ENCODE data around the gene PDZRN3. TPM values are rescaled to one million over a fixed set of nuclear protein-coding genes. Genes with fewer than 3 reads are reported as not detected.

PDZRN3 gene
- total RNA-seq, 1 experiment from 2014 or later: 5.2 TPM

DNA sequence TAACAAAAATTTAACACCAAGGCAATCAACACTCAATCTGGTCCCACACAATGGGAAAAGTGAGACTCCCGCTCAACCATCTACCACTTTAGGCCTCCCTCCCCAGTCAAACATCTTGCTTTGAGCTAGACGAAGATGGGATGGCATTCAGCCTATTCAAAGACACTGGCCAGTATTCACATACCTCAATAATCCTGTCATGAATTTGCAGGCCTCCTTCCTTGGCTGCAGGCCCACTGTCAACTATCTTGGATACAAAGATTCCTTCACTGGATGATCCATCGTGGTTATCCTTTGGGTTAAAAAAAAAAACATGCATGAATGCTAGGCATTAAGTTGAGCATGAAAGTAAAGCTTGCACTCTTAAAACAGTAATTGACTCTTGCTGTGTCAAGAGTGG, 22.6 kb downstream of the PDZRN3 start:
- in situ Hi-C loops (cut with HindIII; ENCODE audit: low pct_unique_long_range_greater_than_20kb, low sequenced_read_pairs): no loop called here

DNA sequence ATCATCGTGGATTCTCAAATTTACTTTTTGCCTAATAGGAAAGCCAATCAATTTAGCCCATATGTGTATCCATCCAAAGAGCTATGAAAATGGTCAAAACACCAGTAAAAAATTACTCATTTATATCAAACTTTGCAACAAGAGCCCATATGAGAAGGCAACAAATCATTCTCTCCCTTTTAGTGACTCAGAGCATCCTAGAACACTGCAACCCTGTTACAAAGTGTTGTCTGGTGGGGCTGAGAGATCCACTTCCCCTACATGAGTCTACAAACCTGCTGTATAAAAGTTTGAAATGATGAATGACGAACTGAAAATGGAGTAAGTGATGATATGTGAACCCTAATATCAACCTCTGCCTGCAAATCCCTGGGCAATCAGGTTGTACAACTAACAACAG, 23.3 kb downstream of the PDZRN3 start:
- in situ Hi-C loops (cut with HindIII; ENCODE audit: low pct_unique_long_range_greater_than_20kb, low sequenced_read_pairs): no loop called here
- DNase-seq (ENCODE audit: low read depth, low spot score): no peak

More for the DNA sequence above, 22.6 kb downstream of the PDZRN3 start:
- peak; percentile 89 for DNase-seq (ENCODE audit: low read depth, low spot score)

DNA sequence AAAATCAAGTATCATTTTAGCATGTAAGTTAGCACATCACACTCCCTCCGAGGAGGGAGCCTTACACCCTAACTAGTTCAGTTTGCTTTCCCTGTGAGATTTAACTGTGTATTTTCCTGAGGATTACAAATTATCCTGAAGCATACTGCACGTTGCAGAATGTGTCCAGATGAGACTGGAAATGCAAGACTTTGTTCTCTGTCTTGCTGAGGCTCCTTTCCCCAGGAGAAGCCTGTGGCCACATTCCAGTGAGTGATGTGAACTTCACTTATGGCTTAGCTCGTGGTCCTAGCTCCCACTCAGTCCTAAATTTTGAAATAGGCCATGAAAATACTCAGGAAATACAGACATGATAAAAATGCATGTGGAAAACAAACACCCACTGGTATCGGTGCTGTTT, 23.7 kb downstream of the PDZRN3 start:
- DNase-seq (ENCODE audit: low read depth, low spot score): no peak
- in situ Hi-C loops (cut with HindIII; ENCODE audit: low pct_unique_long_range_greater_than_20kb, low sequenced_read_pairs): no loop called here

DNA sequence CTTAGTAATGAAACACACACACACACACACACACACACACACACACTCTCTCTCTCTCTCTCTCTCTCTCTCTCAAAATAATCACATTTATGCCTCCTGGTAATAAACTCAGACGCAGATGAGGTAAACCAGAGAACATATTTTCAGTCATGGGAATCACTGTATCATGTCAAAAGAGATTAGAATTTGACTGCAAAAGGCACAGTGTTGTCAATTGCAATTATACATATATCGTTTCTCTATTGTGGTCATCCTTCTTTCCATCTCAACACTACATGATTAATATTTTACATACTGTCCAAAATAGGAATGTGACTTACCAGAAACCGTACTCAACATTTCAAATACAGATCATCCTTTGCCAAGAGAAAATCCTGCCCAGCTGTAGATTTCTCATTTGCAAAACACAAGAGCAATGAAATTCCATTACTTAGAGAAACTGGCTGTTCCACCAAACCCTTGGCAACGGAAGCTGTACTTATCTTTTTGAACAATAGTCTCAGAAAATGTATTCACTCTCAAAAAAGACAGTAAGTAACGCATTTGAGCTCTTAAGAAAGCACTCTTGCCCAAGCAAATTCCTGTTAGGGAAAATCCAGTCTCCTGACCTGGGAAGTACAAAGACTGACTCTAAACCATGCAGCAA, 24.3 kb downstream of the PDZRN3 start:
- DNase-seq (ENCODE audit: low read depth, low spot score): no peak
- in situ Hi-C loops (cut with HindIII; ENCODE audit: low pct_unique_long_range_greater_than_20kb, low sequenced_read_pairs): no loop called here

DNA sequence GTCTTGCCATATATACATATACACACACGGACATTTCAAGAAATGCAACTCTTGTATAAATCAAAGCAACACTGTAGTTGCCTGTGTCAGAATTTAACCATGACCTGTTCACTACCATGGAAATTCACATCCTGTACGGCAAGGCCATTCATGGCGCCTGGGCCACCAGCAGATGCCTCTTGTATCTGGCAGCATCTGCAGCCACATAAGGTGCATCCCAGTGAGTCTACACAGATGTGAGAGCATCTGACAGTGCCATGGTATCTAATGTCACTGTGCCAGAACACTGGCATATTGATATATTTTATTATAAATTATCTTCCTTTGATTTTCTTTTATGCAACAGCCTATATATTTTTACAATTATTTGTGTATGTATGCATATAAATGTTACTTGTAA, 25.1 kb downstream of the PDZRN3 start:
- in situ Hi-C loops (cut with HindIII; ENCODE audit: low pct_unique_long_range_greater_than_20kb, low sequenced_read_pairs): no loop called here
- DNase-seq (ENCODE audit: low read depth, low spot score): no peak

DNA sequence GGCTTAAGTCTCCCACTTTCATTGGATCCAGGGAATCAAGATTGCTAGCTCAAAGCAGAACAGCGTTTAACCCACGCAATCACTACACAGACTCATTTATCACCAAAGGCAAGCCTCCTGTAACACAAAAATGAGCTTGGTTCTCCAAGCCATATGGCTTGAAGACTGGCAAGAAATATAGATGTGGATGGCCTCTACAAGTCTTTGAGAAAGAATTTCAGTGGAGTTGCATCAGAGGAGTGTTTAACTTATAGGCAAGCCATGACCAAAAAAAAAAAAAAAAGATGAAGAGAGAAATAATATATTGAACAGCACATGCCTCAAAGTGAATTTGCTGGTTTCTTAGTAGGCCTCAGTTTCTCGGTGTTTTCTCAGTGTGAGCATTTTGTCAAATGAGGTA, 27.3 kb downstream of the PDZRN3 start:
- DNase-seq (ENCODE audit: low read depth, low spot score): no peak
- in situ Hi-C loops (cut with HindIII; ENCODE audit: low pct_unique_long_range_greater_than_20kb, low sequenced_read_pairs): no loop called here

DNA sequence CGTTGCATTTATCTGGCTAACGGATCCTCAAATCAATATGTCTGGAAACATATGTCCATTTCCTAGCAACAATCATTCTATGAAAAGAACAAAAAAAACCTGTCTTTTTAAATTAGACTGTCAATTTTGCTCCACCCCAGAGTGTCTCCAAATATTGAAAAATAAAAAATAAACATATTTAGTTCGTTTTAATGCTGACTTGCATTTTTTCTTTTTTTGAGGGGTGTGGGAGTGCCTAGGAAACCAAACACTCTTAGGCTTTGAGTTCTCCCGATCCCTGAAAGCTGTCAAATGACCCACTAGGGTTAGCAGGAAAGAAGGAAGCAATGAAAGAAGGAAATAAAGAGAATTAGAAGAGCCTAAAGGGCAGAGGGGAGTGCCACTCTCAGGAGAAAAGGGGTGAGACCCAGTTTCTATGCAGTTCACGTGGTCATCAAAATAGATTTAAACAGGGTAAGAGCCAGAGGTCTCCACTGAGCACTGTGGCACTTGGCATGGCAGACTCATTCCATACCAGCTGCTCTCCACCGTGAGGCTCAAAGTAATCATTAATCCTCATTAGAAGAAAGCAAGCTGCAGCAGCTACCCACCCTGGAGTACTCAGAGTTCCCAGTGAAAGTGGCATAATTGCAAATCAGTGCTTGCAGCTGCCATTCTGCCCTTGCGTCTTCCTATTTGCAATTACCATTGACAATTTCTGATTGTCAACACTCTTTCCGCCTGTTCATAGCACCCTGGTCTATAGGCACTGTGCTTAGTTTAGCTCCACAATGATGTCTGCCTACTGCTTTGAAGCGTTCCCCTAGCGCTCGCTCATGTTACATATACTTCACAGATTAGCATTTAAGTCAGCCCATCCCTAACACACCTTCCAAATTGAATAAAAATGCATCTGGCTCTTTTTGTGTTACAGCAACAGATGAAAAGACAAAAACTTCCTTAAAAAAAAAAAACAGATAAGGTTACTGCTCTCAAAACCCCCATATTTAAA, 32.3 kb downstream of the PDZRN3 start:
- no peak for DNase-seq (ENCODE audit: low read depth, low spot score)
- in situ Hi-C loops (cut with HindIII; ENCODE audit: low pct_unique_long_range_greater_than_20kb, low sequenced_read_pairs): no loop called here

DNA sequence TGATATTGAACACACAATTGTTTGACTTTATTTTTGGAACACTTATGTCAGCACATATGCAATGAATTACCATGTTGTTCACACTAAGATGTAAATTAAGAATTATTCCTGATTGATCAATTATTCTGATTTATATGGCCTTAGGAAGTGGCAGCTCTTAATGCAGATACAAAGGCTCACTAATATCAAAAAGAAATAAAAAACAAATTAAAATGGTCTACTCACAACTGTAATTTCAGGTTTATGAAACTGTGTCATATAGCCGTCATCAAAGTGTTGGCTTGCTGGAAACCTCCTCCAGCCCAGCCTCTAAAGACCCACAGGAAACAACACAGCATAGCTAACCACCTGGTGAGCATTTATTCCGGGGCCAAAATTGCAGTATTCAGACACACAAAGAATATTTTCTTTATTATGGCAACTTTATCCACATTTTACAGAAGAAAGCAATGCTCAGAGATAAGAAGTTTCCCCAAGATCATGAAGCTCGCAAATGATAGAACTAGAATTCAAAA, 33.4 kb downstream of the PDZRN3 start:
- no peak for DNase-seq (ENCODE audit: low read depth, low spot score)
- in situ Hi-C loops (cut with HindIII; ENCODE audit: low pct_unique_long_range_greater_than_20kb, low sequenced_read_pairs): no loop called here

DNA sequence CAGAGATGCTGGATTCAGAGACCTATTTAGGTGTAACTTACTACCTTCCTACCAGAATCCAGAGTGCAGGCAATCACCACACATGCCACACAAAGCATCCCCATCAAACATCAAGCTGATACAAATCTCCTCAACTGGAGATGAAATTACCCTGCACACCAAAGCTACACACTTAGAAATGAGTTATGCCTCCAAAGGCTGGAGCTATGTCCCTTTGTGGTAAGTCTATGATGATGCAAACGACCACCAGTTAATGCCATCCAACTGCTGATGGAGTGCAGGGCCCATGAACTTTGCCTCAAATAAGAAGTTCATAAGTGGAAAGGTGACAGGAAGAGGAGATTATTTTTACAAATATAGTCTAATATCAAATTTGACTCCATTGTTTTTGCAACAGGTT, 38.1 kb downstream of the PDZRN3 start:
- in situ Hi-C loops (cut with HindIII; ENCODE audit: low pct_unique_long_range_greater_than_20kb, low sequenced_read_pairs): no loop called here

DNA sequence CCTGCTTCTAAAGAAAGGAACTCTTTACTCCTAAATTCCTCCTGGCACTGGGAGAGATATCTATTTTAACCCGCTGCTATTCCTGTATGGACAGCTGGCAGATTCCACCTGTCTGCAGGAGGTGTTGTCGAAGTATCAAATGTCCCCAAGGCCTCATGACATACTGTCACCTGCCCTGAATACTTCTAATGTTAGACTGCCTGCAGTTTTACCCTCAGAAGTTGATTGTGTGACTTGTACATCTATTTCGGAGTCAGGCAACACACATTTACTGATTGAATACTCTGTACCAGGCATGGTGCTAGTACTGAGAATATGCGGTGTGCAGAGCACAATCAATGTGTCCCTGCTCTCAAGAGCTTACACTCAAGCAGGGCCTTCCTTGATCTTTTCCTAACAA, 38.6 kb downstream of the PDZRN3 start:
- DNase-seq (ENCODE audit: low read depth, low spot score): no peak
- in situ Hi-C loops (cut with HindIII; ENCODE audit: low pct_unique_long_range_greater_than_20kb, low sequenced_read_pairs): no loop called here

More for the DNA sequence above, 38.1 kb downstream of the PDZRN3 start:
- no peak for DNase-seq (ENCODE audit: low read depth, low spot score)

DNA sequence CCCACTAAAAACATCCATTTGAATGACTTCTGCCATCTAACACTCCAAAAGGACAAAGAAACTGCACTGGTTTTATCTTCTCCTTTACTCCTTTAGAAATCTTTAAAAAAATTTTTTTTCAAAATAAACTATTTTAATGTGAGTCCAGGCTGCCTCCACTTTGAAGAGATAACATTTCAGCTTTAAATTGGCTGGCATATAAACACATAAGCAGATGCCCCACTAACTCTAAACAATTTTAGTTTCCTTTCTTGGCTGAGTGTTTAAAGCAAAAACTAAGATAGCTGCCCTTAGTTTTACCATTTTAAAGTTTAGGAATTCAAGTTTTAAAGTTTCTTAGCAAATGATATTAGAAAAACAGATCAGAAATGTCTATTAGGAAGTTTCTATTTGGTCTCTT, 39.9 kb downstream of the PDZRN3 start:
- no peak for DNase-seq (ENCODE audit: low read depth, low spot score)
- in situ Hi-C loops (cut with HindIII; ENCODE audit: low pct_unique_long_range_greater_than_20kb, low sequenced_read_pairs): no loop called here

DNA sequence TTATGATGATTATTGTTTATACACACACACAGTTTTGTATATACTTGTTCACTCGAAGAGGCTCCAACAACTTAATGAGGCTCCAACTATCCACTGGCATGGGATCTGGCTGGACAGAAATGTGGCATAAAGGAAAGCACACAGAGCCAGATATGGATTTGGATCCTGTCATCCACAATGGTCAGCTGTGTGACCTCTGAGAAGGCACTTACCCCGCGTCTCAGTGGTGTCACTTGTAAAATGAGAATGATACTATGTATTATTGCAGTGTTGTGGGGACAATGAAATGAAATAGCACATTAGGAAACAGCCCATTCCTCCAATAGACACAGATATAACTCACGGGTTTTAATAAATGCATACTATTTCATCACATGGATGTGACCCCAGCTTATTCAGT, 42.2 kb downstream of the PDZRN3 start:
- in situ Hi-C loops (cut with HindIII; ENCODE audit: low pct_unique_long_range_greater_than_20kb, low sequenced_read_pairs): no loop called here
- no peak for DNase-seq (ENCODE audit: low read depth, low spot score)

DNA sequence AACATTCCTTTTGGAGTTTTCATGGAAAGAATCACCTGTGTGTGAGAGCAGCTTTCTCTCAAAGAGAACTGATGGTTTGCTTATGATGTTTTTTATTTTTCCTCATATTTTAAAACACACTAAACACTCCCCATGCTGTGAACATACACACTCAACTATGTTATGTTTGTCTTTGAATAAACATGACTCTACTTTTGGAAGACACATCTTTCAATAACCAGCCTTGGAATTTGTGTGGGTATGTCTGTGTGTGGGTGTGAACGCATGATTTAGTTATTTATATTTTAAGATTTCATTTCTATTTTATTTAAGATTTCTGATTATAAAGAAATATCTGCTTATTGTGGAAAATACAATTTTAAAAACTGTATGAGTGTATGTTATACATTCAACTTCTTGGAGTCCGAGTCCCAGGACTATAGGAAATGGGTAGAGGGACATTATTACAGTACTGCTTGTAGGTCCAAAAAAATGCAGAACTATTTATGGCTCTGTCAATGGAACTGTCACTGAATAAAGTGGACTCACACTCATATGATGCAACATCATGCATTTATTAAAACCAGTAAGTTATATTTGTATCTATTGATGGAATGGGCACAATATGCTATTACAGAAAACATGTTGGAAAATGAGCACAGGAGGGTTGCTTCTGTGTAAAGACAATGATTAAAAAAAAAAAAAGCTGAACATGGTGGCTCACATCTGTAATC, 43.5 kb downstream of the PDZRN3 start:
- DNase-seq (ENCODE audit: low read depth, low spot score): no peak
- in situ Hi-C loops (cut with HindIII; ENCODE audit: low pct_unique_long_range_greater_than_20kb, low sequenced_read_pairs): no loop called here

DNA sequence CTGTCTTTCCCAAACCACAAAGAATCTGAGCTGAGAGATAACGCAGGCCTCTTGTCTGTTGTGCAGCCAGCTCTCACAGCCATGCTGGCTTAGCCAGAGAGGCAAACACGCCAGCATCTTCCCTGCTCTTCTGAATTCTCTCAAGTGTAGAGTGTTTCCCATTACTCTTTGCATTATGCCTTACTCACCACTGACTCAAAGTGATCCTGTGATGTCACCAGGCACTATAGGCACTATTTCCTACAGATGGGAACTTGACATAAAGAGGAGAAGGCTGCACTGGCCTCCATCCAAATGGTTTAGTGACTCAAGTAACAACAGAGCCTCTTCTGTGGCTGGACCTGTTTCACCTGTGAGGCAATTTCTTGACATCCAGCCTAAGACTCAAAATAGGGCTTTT, 44.4 kb downstream of the PDZRN3 start:
- in situ Hi-C loops (cut with HindIII; ENCODE audit: low pct_unique_long_range_greater_than_20kb, low sequenced_read_pairs): no loop called here
- no peak for DNase-seq (ENCODE audit: low read depth, low spot score)

DNA sequence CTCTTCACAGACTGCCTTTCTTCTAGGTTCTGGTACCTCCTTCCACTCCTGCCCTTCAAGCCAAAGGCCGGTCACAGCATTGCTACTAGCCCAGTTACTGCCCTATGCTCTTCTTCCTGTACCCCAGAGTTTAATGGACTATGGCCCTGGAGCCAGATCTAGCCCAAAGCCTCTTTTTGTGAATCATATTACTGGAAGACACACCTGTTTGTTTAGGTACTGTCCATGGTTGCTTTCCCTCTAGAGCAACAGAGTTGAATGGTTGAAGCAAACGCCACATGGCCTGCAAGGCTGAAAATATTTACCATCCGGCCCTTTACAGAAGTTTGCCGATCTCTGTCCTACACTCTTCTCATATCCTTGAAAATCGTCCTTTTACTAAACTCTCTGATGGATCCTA, 47.0 kb downstream of the PDZRN3 start:
- in situ Hi-C loops (cut with HindIII; ENCODE audit: low pct_unique_long_range_greater_than_20kb, low sequenced_read_pairs): no loop called here
- DNase-seq (ENCODE audit: low read depth, low spot score): no peak

DNA sequence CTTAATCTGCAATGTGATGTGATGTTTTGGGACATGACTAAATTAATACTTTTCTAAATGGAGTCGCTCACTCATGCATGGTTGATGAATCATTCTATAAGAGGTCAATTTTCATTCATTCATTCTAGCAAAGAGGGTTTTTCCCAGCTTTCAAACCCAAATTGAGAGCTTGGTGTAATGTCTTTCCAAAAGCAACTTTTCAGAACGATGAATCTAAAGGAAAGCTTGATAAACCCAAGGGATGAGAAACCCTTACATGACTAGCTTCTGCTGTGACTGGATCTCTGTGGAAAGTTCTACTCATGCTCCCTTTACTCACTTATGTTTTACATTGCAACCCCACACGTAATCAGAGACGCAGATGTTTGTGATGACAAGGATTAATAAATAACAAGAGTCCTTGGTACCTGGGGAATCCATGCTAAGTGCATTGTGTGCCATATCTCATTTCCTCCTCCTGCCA, 47.7 kb downstream of the PDZRN3 start:
- in situ Hi-C loops (cut with HindIII; ENCODE audit: low pct_unique_long_range_greater_than_20kb, low sequenced_read_pairs): no loop called here
- no peak for DNase-seq (ENCODE audit: low read depth, low spot score)

DNA sequence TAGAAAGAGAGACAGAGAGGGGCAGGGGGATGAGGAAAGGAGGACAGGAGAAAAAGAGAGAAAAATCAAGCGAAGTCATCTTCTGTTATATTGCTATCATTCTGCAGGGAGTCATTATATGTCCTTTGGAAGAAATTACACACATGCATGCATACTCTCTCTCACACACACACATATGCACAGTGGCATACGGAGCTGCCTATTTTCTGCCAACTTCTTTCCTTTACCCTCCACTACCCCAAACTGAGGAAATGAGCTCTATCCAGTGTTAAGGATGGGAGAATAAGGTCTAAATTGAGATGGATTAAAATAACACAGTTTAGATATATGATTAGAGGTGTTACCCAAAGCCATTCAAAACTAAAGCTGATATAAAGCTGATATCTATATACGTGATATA, 48.8 kb downstream of the PDZRN3 start:
- no peak for DNase-seq (ENCODE audit: low read depth, low spot score)
- in situ Hi-C loops (cut with HindIII; ENCODE audit: low pct_unique_long_range_greater_than_20kb, low sequenced_read_pairs): no loop called here

DNA sequence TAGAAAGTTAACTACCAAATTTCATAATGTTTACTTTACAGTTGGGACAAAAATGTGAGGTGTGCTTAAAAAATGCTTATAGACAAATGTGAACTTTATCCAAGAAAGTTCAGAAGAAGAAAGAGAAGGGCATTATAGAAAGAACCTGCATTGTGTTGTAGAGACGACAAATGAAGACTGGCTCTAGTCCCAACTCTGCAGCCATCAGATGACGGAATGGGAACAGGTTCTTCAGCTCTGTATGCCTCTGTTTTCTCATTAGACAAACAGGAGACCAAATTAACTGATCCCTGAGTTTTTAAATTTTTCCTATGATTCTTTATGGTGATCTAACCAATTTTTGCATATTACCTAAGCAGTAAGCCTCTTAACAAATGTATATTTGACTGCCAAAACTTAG, 49.2 kb downstream of the PDZRN3 start:
- in situ Hi-C loops (cut with HindIII; ENCODE audit: low pct_unique_long_range_greater_than_20kb, low sequenced_read_pairs): no loop called here

More for the DNA sequence above, 49.2 kb downstream of the PDZRN3 start:
- DNase-seq (ENCODE audit: low read depth, low spot score): no peak

Measured in SK-MEL-5 (cell line).